IMR-90 (cell line): ENCODE results near the gene DNAJC11. TPM values are rescaled to one million over a fixed set of nuclear protein-coding genes. Genes with fewer than 3 reads are reported as not detected.

ENCODE experiments used
- ATAC-seq: fragments of 200-7000 bp; cut with Tn5 transposase; 2 replicates; pipeline ENCODE4 v1.9.1; 2020; ENCODE audit warnings: low read depth, mild to moderate bottlenecking, moderate library complexity
- BruUV-seq: library from RNA; stranded (reverse); fragments of 400-500 nt; replicated peaks from 2 replicates; lab custom pipeline; 2021; lab: Mats Ljungman, UMichigan
- CTCF ChIA-PET: fragments of 300-600 bp; formaldehyde crosslinking; extraction: SDS; loops from one replicate; lab custom pipeline; 2021; ENCODE audit warnings: antibody characterized with exemption; lab: Yijun Ruan, JAX
- POLR2A ChIA-PET: fragments of 300-600 bp; sonication (Branson Sonifier 250); formaldehyde crosslinking; loops from one replicate; lab custom pipeline; 2022; ENCODE audit warnings: antibody characterized with exemption; ENCODE audit not compliant: unreplicated experiment; lab: Charles Lee
- DNase-seq: peaks from one replicate; pipeline ENCODE4 v3.0.0; 2013
- H2AFZ ChIP-seq: replicated peaks from 2 replicates; pipeline ENCODE3; 2013; ENCODE audit warnings: low read length, mild to moderate bottlenecking; ENCODE audit not compliant: poor library complexity
- H2AK5ac ChIP-seq: 2 replicates; pipeline ENCODE4 v1.6.1; 2013; ENCODE audit warnings: low read depth, low read length, inconsistent platforms
- H2AK9ac ChIP-seq: replicated peaks from 2 replicates; pipeline ENCODE3; 2013; ENCODE audit warnings: mild to moderate bottlenecking, low read depth, low read length, moderate library complexity; ENCODE audit not compliant: poor library complexity
- H2BK120ac ChIP-seq: 2 replicates; pipeline ENCODE4 v1.6.1; 2013; ENCODE audit warnings: low read depth, low read length, inconsistent platforms
- H2BK15ac ChIP-seq: 3 replicates; pipeline ENCODE4 v1.6.1; 2013; ENCODE audit warnings: low read depth, low read length, inconsistent platforms
- H2BK20ac ChIP-seq: 2 replicates; pipeline ENCODE4 v1.6.1; 2013; ENCODE audit warnings: low read depth, mild to moderate bottlenecking, inconsistent platforms, low read length, moderate library complexity
- H2BK5ac ChIP-seq: 2 replicates; pipeline ENCODE4 v1.6.1; 2013; ENCODE audit warnings: mild to moderate bottlenecking, low read depth, low read length, inconsistent platforms; ENCODE audit not compliant: poor library complexity, severe bottlenecking
- H3K14ac ChIP-seq: replicated peaks from 2 replicates; pipeline ENCODE4 v1.6.1; 2013; ENCODE audit warnings: low read depth, low read length, inconsistent platforms
- H3K18ac ChIP-seq: 2 replicates; pipeline ENCODE4 v1.6.1; 2013; ENCODE audit warnings: low read depth, low read length, control low read depth
- H3K23ac ChIP-seq: 2 replicates; pipeline ENCODE4 v1.6.1; 2013; ENCODE audit warnings: low read depth, low read length, inconsistent platforms
- H3K27ac ChIP-seq: 2 replicates; pipeline ENCODE4 v1.5.1; 2013; ENCODE audit warnings: mild to moderate bottlenecking, control low read depth, low read length; ENCODE audit not compliant: insufficient read depth
- H3K27me3 ChIP-seq: 2 replicates; pipeline ENCODE4 v1.6.1; 2013; ENCODE audit warnings: low read length; ENCODE audit not compliant: control insufficient read depth, insufficient read depth
- H3K36me3 ChIP-seq: 2 replicates; pipeline ENCODE4 v1.6.1; 2013; ENCODE audit warnings: low read length, mixed read lengths; ENCODE audit not compliant: control insufficient read depth, insufficient read depth
- H3K4ac ChIP-seq: 2 replicates; pipeline ENCODE4 v1.6.1; 2013; ENCODE audit warnings: low read depth, low read length, inconsistent platforms
- H3K4me1 ChIP-seq: 2 replicates; pipeline ENCODE4 v1.6.1; 2013; ENCODE audit warnings: low read length, mixed read lengths; ENCODE audit not compliant: control insufficient read depth, insufficient read depth
- H3K4me2 ChIP-seq: 2 replicates; pipeline ENCODE4 v1.6.1; 2013; ENCODE audit warnings: low read depth, mild to moderate bottlenecking, control low read depth, low read length, moderate library complexity
- H3K4me3 ChIP-seq: 2 replicates; pipeline ENCODE4 v1.5.1; 2013; ENCODE audit warnings: low read depth, mild to moderate bottlenecking, control low read depth, low read length, moderate library complexity; ENCODE audit not compliant: insufficient read depth
- H3K56ac ChIP-seq: 2 replicates; pipeline ENCODE4 v1.6.1; 2013; ENCODE audit warnings: low read length, inconsistent platforms; ENCODE audit not compliant: insufficient read depth; ENCODE audit errors: extremely low read depth
- H3K79me1 ChIP-seq, 2 experiments: 2 replicates each; pipeline ENCODE4 v1.6.1; 2013; ENCODE audit warnings: low read length in 2 of 2, inconsistent platforms in 1 of 2, low read depth in 1 of 2
- H3K9ac ChIP-seq: 2 replicates; pipeline ENCODE4 v1.6.1; 2013; ENCODE audit warnings: low read depth, low read length, control low read depth
- H3K9me1 ChIP-seq: 2 replicates; pipeline ENCODE4 v1.6.1; 2013; ENCODE audit warnings: low read length, inconsistent platforms; ENCODE audit not compliant: insufficient read depth
- H3K9me3 ChIP-seq: 2 replicates; pipeline ENCODE4 v1.6.1; 2013; ENCODE audit warnings: low read length; ENCODE audit not compliant: control insufficient read depth, insufficient read depth
- H4K20me1 ChIP-seq: 2 replicates; pipeline ENCODE4 v1.6.1; 2013; ENCODE audit warnings: low read length, inconsistent platforms; ENCODE audit not compliant: insufficient read depth
- H4K5ac ChIP-seq: 2 replicates; pipeline ENCODE4 v1.6.1; 2013; ENCODE audit warnings: mild to moderate bottlenecking, low read depth, low read length, control low read depth
- H4K8ac ChIP-seq, 2 experiments: 2 replicates each; pipeline ENCODE4 v1.6.1; 2013; ENCODE audit warnings: low read depth in 2 of 2, low read length in 2 of 2, control low read depth in 1 of 2, inconsistent platforms in 1 of 2
- H4K91ac ChIP-seq: 2 replicates; pipeline ENCODE4 v1.6.1; 2013; ENCODE audit warnings: low read depth, low read length, inconsistent platforms; ENCODE audit not compliant: insufficient read depth
- BHLHE40 ChIP-seq: fragments of 150-350 bp; IDR thresholded peaks from 2 replicates; pipeline ENCODE4 v1.6.1; 2016; ENCODE audit warnings: mild to moderate bottlenecking, low read depth, low read length
- CEBPB ChIP-seq: IDR thresholded peaks from 2 replicates; pipeline ENCODE4 v1.6.1; 2012; ENCODE audit warnings: low read depth, low read length, improper control_type of control experiment
- CHD1 ChIP-seq: IDR thresholded peaks from 2 replicates; pipeline ENCODE4 v1.6.1; 2012; ENCODE audit warnings: low read depth, low read length, improper control_type of control experiment
- CTCF ChIP-seq: conservative IDR thresholded peaks from 2 replicates; pipeline ENCODE4 v1.5.1; 2012; ENCODE audit warnings: mild to moderate bottlenecking, low read depth, low read length, improper control_type of control experiment
- ELK1 ChIP-seq: fragments of 150-350 bp; IDR thresholded peaks from 2 replicates; pipeline ENCODE4 v1.6.1; 2016; ENCODE audit warnings: low read depth, mild to moderate bottlenecking, low read length, moderate library complexity, borderline replicate concordance
- FOS ChIP-seq: fragments of 150-350 bp; IDR thresholded peaks from 2 replicates; pipeline ENCODE4 v1.6.1; 2016; ENCODE audit warnings: low read depth, low read length
- MAFK ChIP-seq: IDR thresholded peaks from 2 replicates; pipeline ENCODE4 v1.6.1; 2012; ENCODE audit warnings: low read depth, low read length, improper control_type of control experiment
- MAZ ChIP-seq: IDR thresholded peaks from 2 replicates; pipeline ENCODE4 v1.6.1; 2012; ENCODE audit warnings: low read depth, mild to moderate bottlenecking, low read length, improper control_type of control experiment, moderate library complexity, borderline replicate concordance
- MXI1 ChIP-seq: IDR thresholded peaks from 2 replicates; pipeline ENCODE4 v1.6.1; 2012; ENCODE audit warnings: low read depth, mild to moderate bottlenecking, low read length, moderate library complexity, borderline replicate concordance
- NFE2L2 ChIP-seq: fragments of 150-350 bp; IDR thresholded peaks from 2 replicates; pipeline ENCODE4 v1.6.1; 2016; ENCODE audit warnings: low read depth, mild to moderate bottlenecking, low read length
- POLR2A ChIP-seq: IDR thresholded peaks from 2 replicates; pipeline ENCODE4 v1.6.1; 2012; ENCODE audit warnings: mild to moderate bottlenecking, low read depth, low read length
- RAD21 ChIP-seq: IDR thresholded peaks from 2 replicates; pipeline ENCODE4 v1.6.1; 2012; ENCODE audit warnings: low read length, improper control_type of control experiment
- RCOR1 ChIP-seq: IDR thresholded peaks from 2 replicates; pipeline ENCODE4 v1.6.1; 2012; ENCODE audit warnings: mild to moderate bottlenecking, low read length, improper control_type of control experiment; ENCODE audit not compliant: insufficient replicate concordance
- RFX5 ChIP-seq: IDR thresholded peaks from 2 replicates; pipeline ENCODE4 v1.8.0; 2012; ENCODE audit warnings: low read depth, mild to moderate bottlenecking, low read length, moderate library complexity
- SMC3 ChIP-seq: fragments of 150-350 bp; IDR thresholded peaks from 2 replicates; pipeline ENCODE4 v1.6.1; 2016; ENCODE audit warnings: low read depth, mild to moderate bottlenecking, antibody characterized with exemption, low read length, moderate library complexity
- USF2 ChIP-seq: fragments of 150-350 bp; IDR thresholded peaks from 2 replicates; pipeline ENCODE4 v1.6.1; 2017; ENCODE audit warnings: mild to moderate bottlenecking, antibody characterized with exemption, low read length, low read depth
- WGBS, 2 experiments: methylation state at CpG; one replicate each; pipeline versions ENCODE4 v1.1.5 to v1.1.7; 2013; ENCODE audit warnings: missing lambda C conversion rate in 2 of 2; ENCODE audit not compliant: insufficient read length in 1 of 2; ENCODE audit errors: extremely low coverage in 2 of 2; 5-methylcytosine and 5-hydroxymethylcytosine counted together
- dilution Hi-C: fragments of 300-500 bp; cut with HindIII; formaldehyde crosslinking; loops from one replicate; pipeline ENCODE4 v1.14.3; 2018; ENCODE audit warnings: low sequenced_read_pairs; ENCODE audit not compliant: unreplicated experiment
- in situ Hi-C: fragments of 300-500 bp; cut with MboI; formaldehyde crosslinking; loops from 3 replicates; pipeline ENCODE4 v1.14.3; 2019; ENCODE audit warnings: low sequenced_read_pairs, inconsistent platforms, mixed read lengths
- intact Hi-C: fragments of 100-400 bp; cut with micrococcal nuclease; formaldehyde crosslinking; loops from 2 replicates; pipeline ENCODE4 v1.10.0; 2022
- polyA plus RNA-seq, 3 experiments: library from polyadenylated mRNA; depleted of rRNA; stranded (reverse); fragments of >200 nt; gene quantifications; 2 replicates each; pipeline ENCODE4 v1.2.3, GENCODE V29; 2012; ENCODE audit warnings: low replicate concordance in 1 of 3
- total RNA-seq: library from RNA; depleted of rRNA; stranded (reverse); fragments of >200 nt; gene quantifications from 2 replicates; pipeline ENCODE4 v1.2.3, GENCODE V29; 2012

DNAJC11 gene
- total and polyA plus RNA-seq, 2 of the 4 experiments (the other 2 are of a cell fraction), result 38.7 to 48.5 TPM

- dilution Hi-C loops (no loop called here), in situ Hi-C loops (no loop called here), intact Hi-C loops (no loop called here)
- no peak overlapping the region for H3K9ac ChIP-seq
- TF ChIP-seq BHLHE40 (no peak), SMC3 (no peak), CTCF (no peak), MAZ (no peak), POLR2A (no peak), RFX5 (no peak), NFE2L2 (no peak), CHD1 (no peak), FOS (no peak), RCOR1 (no peak), USF2 (no peak), CEBPB (no peak), MAFK (no peak), RAD21 (no peak), MXI1 (no peak), ELK1 (no peak)
- H2AK5ac ChIP-seq, result no peak overlapping the region; the same call in 1 of the 2 replicates
- no peak overlapping the region for H2AK9ac ChIP-seq
- no peak overlapping the region for H4K8ac ChIP-seq
- no peak overlapping the region for H3K18ac ChIP-seq
- H3K9me1 ChIP-seq, result peaks cover 10% of the 10 kb centered on the region
- ATAC-seq (no peak; the same call in 1 of the 2 replicates), DNase-seq (no peak)
- H2BK20ac ChIP-seq, result no peak overlapping the region
- H3K23ac ChIP-seq, result no peak overlapping the region
- H4K5ac ChIP-seq, result no peak overlapping the region
- BruUV-seq, result no TSS peak
- CTCF ChIA-PET, result no interaction called here
- no peaks in the 10 kb centered on the region for H3K27me3 ChIP-seq
- no peak overlapping the region for H2BK5ac ChIP-seq
- peaks cover 5% of the 10 kb centered on the region for H3K36me3 ChIP-seq
- H3K79me1 ChIP-seq, result peaks cover 25 to 64% of the 10 kb centered on the region in 2 experiments
- H3K9me3 ChIP-seq, result no peaks in the 10 kb centered on the region
- H2BK15ac ChIP-seq, result no peak overlapping the region
- H3K4me2 ChIP-seq, result no peak overlapping the region
- H3K4me3 ChIP-seq, result no peak overlapping the region
- no peak overlapping the region for H3K14ac ChIP-seq
- H3K4me1 ChIP-seq, result peaks cover 11% of the 10 kb centered on the region
- no CpG with 5 or more reads among the region's 4 CpGs for WGBS, 2 experiments
- POLR2A ChIA-PET, result no interaction called here
- H3K27ac ChIP-seq, result no peak overlapping the region
- H4K20me1 ChIP-seq, result peaks cover 4% of the 10 kb centered on the region; the same call in 1 of the 2 replicates
- H3K4ac ChIP-seq, result no peak overlapping the region
- H3K56ac ChIP-seq, result no peak overlapping the region
- no peak overlapping the region for H2BK120ac ChIP-seq
- H2AFZ ChIP-seq, result no peak overlapping the region
- H4K91ac ChIP-seq, result no peak overlapping the region
Observed at GRCh38 chr1:6691507-6691906, 10.1 kb downstream of the DNAJC11 start.
